SK-N-SH treated with all-trans-retinoic acid at 6 μM for 48 hours (cell line): ENCODE data around the gene OR2B6.

Experiments used
- ATAC-seq: fragments of 200-7000 bp; cut with Tn5 transposase; 3 replicates; pipeline ENCODE4 v1.9.1; 2020; ENCODE audit warnings: mild to moderate bottlenecking, moderate library complexity
- ARNTL ChIP-seq: fragments of 450-650 bp; formaldehyde crosslinking; IDR thresholded peaks from 2 replicates; pipeline ENCODE4 v1.5.0; 2020; ENCODE audit warnings: low read depth, mild to moderate bottlenecking, moderate library complexity, borderline replicate concordance
- ESRRG ChIP-seq: fragments of 250-450 bp; sonication (Bioruptor Pico); IDR thresholded peaks from 2 replicates; pipeline ENCODE4 v1.6.1; 2021; ENCODE audit warnings: mild to moderate bottlenecking
- GLIS3 ChIP-seq: fragments of 250-450 bp; sonication (Bioruptor Pico); IDR thresholded peaks from 2 replicates; pipeline ENCODE4 v1.5.0; 2020; ENCODE audit warnings: mild to moderate bottlenecking, moderate library complexity
- ISL1 ChIP-seq: fragments of 250-450 bp; sonication (Bioruptor Pico); IDR thresholded peaks from 2 replicates; pipeline ENCODE4 v2.1.2; 2022; ENCODE audit warnings: mild to moderate bottlenecking, moderate library complexity
- OSR1 ChIP-seq: fragments of 250-450 bp; sonication (Bioruptor Pico); IDR thresholded peaks from 2 replicates; pipeline ENCODE4 v1.8.0; 2022; ENCODE audit warnings: moderate library complexity, mild to moderate bottlenecking, inconsistent platforms
- PPARA ChIP-seq: fragments of 250-450 bp; sonication (Bioruptor Pico); IDR thresholded peaks from 2 replicates; pipeline ENCODE4 v1.5.0; 2020; ENCODE audit warnings: mild to moderate bottlenecking, borderline replicate concordance
- RARB ChIP-seq: fragments of 250-450 bp; sonication (Bioruptor Pico); IDR thresholded peaks from 2 replicates; pipeline ENCODE4 v1.8.0; 2021; ENCODE audit warnings: mild to moderate bottlenecking, moderate library complexity
- SNAI2 ChIP-seq: fragments of 250-450 bp; sonication (Bioruptor Pico); IDR thresholded peaks from 2 replicates; pipeline ENCODE4 v1.5.0; 2020; ENCODE audit warnings: mild to moderate bottlenecking, moderate library complexity
- TOX ChIP-seq: fragments of 250-450 bp; sonication (Bioruptor Pico); IDR thresholded peaks from 2 replicates; pipeline ENCODE4 v1.8.0; 2021; ENCODE audit warnings: mild to moderate bottlenecking, moderate library complexity, borderline replicate concordance
- ZC3H10 ChIP-seq: fragments of 250-450 bp; sonication (Bioruptor Pico); IDR thresholded peaks from 2 replicates; pipeline ENCODE4 v1.5.1; 2021; ENCODE audit warnings: mild to moderate bottlenecking, moderate library complexity
- ZFP3 ChIP-seq: fragments of 250-450 bp; sonication (Bioruptor Pico); IDR thresholded peaks from 2 replicates; pipeline ENCODE4 v1.5.0; 2020; ENCODE audit warnings: mild to moderate bottlenecking, moderate library complexity
- ZNF565 ChIP-seq: fragments of 450-650 bp; formaldehyde crosslinking; conservative IDR thresholded peaks from 2 replicates; pipeline ENCODE4 v1.5.0; 2020; ENCODE audit warnings: low read depth, mild to moderate bottlenecking, moderate library complexity
- ZNF70 ChIP-seq: fragments of 450-650 bp; formaldehyde crosslinking; IDR thresholded peaks from 2 replicates; pipeline ENCODE4 v1.5.0; 2020; ENCODE audit warnings: mild to moderate bottlenecking, moderate library complexity
- ZNF8 ChIP-seq: fragments of 450-650 bp; formaldehyde crosslinking; IDR thresholded peaks from 2 replicates; pipeline ENCODE4 v1.5.0; 2020; ENCODE audit warnings: mild to moderate bottlenecking, moderate library complexity
- TF ChIP-seq, protein P1 (sequence below): fragments of 250-450 bp; sonication (Bioruptor Pico); IDR thresholded peaks from 2 replicates; pipeline ENCODE4 v1.8.0; 2021; ENCODE audit warnings: low read depth, mild to moderate bottlenecking, moderate library complexity, borderline replicate concordance
- TF ChIP-seq, protein P2 (sequence below): fragments of 250-450 bp; sonication (Bioruptor Pico); IDR thresholded peaks from 2 replicates; pipeline ENCODE4 v1.8.0; 2020; ENCODE audit warnings: mild to moderate bottlenecking, moderate library complexity, borderline replicate concordance
- TF ChIP-seq, protein P3 (sequence below): fragments of 250-450 bp; sonication (Bioruptor Pico); IDR thresholded peaks from 2 replicates; pipeline ENCODE4 v1.5.0; 2020; ENCODE audit warnings: mild to moderate bottlenecking, moderate library complexity

OR2B6 gene

DNA sequence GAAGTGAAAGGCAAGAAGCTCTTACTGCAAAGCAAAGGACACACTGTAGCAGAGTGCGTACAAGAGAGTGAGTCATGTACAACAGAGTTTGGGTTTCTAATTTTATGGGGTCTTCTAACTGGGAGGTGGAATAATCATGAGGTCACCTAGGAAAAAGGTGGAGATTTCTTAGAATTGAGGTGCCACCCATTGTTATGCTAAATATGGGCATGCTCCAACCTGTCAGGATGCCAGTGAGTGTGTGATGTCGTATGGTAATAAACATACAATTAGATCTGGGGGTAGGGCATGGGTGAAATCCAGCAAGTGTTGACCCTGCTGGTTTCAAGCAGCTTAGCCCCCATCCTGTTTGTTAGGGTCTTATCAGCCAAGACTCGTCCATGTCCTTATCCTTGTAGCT, 46.6 kb downstream of the OR2B6 start (continued):
- TF ChIP-seq RARB (CRISPR knock-in tag) (no peak), ZC3H10 (CRISPR knock-in tag) (no peak), SNAI2 (CRISPR knock-in tag) (no peak)
- TF ChIP-seq, protein P1, sequence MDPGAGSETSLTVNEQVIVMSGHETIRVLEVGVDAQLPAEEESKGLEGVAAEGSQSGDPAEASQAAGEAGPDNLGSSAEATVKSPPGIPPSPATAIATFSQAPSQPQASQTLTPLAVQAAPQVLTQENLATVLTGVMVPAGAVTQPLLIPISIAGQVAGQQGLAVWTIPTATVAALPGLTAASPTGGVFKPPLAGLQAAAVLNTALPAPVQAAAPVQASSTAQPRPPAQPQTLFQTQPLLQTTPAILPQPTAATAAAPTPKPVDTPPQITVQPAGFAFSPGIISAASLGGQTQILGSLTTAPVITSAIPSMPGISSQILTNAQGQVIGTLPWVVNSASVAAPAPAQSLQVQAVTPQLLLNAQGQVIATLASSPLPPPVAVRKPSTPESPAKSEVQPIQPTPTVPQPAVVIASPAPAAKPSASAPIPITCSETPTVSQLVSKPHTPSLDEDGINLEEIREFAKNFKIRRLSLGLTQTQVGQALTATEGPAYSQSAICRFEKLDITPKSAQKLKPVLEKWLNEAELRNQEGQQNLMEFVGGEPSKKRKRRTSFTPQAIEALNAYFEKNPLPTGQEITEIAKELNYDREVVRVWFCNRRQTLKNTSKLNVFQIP (CRISPR knock-in tag) = no peak

DNA sequence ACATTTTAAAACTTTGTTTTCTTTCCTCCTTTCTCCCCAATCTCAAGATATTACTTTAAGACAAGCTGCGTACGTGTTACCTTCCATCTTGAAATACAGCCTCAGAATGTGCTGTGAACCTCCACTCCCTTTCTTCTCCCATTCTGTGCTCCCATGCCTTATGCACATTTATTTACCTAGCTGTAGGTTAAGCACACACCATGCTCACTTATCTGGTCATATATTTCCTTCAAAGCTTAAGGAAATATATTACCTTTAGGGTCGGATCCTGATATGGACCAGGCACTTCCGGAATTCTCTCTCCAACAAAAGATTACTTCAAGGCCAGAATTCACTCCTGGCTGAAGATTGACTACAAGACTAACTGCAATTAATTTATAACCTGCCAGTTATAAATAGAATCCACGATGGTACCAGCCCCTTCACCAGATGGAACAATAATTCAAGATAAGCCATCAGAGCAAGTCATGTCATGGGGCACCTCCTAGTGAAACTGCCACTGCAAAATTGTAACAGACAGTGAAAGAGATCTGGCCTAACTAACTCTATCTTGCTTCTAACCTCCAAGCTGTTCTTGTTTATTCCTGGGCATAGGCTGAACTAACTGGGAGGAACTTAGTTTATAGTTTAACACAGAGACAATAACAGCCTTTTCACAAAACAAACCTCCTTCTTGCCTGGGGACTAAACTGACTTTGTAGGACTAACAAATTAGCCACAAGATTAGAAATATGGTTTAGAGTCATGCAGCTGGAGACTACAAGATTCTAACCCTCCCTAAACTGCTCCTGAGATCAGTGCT, 47.5 kb downstream of the OR2B6 start:
- TF ChIP-seq RARB (CRISPR knock-in tag) (no peak), ZNF8 (CRISPR knock-in tag) (no peak), ZFP3 (CRISPR knock-in tag) (no peak)
- TF ChIP-seq, protein P2, sequence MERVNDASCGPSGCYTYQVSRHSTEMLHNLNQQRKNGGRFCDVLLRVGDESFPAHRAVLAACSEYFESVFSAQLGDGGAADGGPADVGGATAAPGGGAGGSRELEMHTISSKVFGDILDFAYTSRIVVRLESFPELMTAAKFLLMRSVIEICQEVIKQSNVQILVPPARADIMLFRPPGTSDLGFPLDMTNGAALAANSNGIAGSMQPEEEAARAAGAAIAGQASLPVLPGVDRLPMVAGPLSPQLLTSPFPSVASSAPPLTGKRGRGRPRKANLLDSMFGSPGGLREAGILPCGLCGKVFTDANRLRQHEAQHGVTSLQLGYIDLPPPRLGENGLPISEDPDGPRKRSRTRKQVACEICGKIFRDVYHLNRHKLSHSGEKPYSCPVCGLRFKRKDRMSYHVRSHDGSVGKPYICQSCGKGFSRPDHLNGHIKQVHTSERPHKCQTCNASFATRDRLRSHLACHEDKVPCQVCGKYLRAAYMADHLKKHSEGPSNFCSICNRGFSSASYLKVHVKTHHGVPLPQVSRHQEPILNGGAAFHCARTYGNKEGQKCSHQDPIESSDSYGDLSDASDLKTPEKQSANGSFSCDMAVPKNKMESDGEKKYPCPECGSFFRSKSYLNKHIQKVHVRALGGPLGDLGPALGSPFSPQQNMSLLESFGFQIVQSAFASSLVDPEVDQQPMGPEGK (CRISPR knock-in tag) = no peak
- TF ChIP-seq, all 23 proteins: peak for 0

DNA sequence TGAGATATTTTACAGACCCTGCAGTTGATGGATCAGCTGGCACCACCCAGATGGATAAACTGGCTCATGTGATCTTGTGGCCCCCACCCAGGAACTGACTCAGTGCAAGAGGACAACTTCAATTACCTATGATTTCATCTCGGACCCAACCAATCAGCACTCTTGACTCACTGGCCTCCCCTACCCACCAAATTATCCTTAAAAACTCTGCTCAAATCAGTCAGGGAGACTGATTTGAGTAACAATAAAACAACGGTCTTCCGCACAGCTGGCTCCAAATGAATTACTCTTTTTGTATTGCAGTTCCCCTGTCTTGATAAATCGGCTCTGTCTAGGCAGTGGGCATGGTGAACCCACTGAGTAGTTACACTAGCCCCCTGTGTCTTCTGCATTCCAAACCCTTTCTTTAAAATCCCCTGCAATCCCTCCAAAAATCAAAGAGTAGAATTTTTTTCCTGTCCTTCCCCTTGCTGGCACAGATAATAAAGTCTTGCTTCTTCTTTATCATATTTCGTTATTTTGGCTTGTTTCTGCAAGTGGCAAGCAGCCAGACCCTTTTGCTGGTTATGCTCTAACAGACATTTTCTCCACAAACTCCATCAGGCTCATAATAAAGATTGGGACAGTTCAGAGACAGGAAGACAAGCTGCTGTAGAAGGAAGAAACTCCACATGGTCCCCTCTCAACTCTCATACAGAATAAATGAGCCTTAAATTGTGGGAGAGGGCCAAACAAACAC, 48.3 kb downstream of the OR2B6 start:
- no peak for ATAC-seq
- TF ChIP-seq PPARA (CRISPR knock-in tag) (no peak), ZNF70 (no peak), RARB (CRISPR knock-in tag) (no peak), ZNF565 (no peak), ISL1 (no peak), ZC3H10 (CRISPR knock-in tag) (no peak), TOX (CRISPR knock-in tag) (no peak), ARNTL (CRISPR knock-in tag) (no peak), ESRRG (no peak)
- TF ChIP-seq, all 23 proteins: peak for 0

More for the DNA sequence above, 47.5 kb downstream of the OR2B6 start:
- no peak for ATAC-seq

DNA sequence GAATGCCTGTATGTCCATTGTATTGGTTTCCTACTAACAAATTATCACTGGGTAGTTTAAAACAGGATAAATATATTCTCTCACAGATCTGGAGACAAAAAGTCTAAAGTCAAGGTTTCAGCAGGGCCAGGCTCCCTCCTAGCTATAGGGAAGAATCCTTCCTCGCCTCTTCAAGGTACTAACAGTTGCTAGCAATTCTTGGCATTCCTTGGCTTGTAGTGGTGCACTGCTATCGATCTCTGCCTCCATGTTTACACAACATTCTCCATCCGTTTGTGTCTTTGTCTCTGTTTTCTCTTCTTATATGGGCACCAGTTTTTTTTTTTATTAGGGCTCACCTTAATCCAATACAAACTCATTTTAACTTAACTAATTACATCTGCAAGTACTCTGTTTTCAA, 48.9 kb downstream of the OR2B6 start:
- no peak for ATAC-seq
- TF ChIP-seq RARB (CRISPR knock-in tag) (no peak), OSR1 (CRISPR knock-in tag) (no peak), ZFP3 (CRISPR knock-in tag) (no peak), GLIS3 (CRISPR knock-in tag) (no peak)
- TF ChIP-seq, protein P3, sequence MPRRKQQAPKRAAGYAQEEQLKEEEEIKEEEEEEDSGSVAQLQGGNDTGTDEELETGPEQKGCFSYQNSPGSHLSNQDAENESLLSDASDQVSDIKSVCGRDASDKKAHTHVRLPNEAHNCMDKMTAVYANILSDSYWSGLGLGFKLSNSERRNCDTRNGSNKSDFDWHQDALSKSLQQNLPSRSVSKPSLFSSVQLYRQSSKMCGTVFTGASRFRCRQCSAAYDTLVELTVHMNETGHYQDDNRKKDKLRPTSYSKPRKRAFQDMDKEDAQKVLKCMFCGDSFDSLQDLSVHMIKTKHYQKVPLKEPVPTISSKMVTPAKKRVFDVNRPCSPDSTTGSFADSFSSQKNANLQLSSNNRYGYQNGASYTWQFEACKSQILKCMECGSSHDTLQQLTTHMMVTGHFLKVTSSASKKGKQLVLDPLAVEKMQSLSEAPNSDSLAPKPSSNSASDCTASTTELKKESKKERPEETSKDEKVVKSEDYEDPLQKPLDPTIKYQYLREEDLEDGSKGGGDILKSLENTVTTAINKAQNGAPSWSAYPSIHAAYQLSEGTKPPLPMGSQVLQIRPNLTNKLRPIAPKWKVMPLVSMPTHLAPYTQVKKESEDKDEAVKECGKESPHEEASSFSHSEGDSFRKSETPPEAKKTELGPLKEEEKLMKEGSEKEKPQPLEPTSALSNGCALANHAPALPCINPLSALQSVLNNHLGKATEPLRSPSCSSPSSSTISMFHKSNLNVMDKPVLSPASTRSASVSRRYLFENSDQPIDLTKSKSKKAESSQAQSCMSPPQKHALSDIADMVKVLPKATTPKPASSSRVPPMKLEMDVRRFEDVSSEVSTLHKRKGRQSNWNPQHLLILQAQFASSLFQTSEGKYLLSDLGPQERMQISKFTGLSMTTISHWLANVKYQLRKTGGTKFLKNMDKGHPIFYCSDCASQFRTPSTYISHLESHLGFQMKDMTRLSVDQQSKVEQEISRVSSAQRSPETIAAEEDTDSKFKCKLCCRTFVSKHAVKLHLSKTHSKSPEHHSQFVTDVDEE (CRISPR knock-in tag) = no peak
- TF ChIP-seq, all 23 proteins: peak for 0
